Brain microvascular endothelial cell (primary cell): ENCODE results near the gene MACROH2A1.
A peak's percentile ranks its signal among the peaks of the same experiment; 100 is the strongest.

Experiments
- DNase-seq: peaks from one replicate; pipeline ENCODE4 v3.0.0-alpha.2; 2020
- H3K27ac ChIP-seq: fragments of 250-450 bp; sonication (Bioruptor Pico); 2 replicates; pipeline ENCODE4 v1.5.1; 2020; ENCODE audit warnings: mild to moderate bottlenecking, moderate library complexity
- H3K27me3 ChIP-seq: fragments of 250-450 bp; sonication (Bioruptor Pico); replicated peaks from 2 replicates; pipeline ENCODE4 v1.5.1; 2020; ENCODE audit warnings: mild to moderate bottlenecking
- H3K36me3 ChIP-seq: fragments of 250-450 bp; sonication (Bioruptor Pico); replicated peaks from 2 replicates; pipeline ENCODE4 v1.5.1; 2020; ENCODE audit warnings: mild to moderate bottlenecking
- H3K4me3 ChIP-seq: 2 replicates; pipeline ENCODE4 v1.5.1; 2011; ENCODE audit warnings: low read depth, mild to moderate bottlenecking, control low read depth, low read length, moderate library complexity
- CTCF ChIP-seq: IDR thresholded peaks from 2 replicates; pipeline ENCODE4 v1.5.1; 2011; ENCODE audit warnings: low read depth, mild to moderate bottlenecking, moderate library complexity, low read length, control low read depth, inconsistent platforms; ENCODE audit errors: missing control alignments
- in situ Hi-C: cut with HindIII; loops from 2 replicates; pipeline ENCODE4 v1.10.0; 2017; ENCODE audit warnings: low sequenced_read_pairs, low pct_ligation_motif_present

MACROH2A1 gene

GRCh38 chr5:135347392-135347791 lies 51.6 kb downstream of the MACROH2A1 start:
- no peak for TF ChIP-seq CTCF
- in situ Hi-C loops: no loop called here
- peaks cover 41% of the 10 kb centered on the region for H3K36me3 ChIP-seq
- H3K27ac ChIP-seq: no peak overlapping the region
- no peak overlapping the region for H3K4me3 ChIP-seq
- H3K27me3 ChIP-seq: no peaks in the 10 kb centered on the region
- no peak for DNase-seq

GRCh38 chr5:135345956-135346731 lies 52.9 kb downstream of the MACROH2A1 start:
- no peak for DNase-seq
- TF ChIP-seq CTCF: no peak
- in situ Hi-C loops: no loop called here
- H3K36me3 ChIP-seq: peaks cover 53% of the 10 kb centered on the region
- H3K27ac ChIP-seq: no peak overlapping the region
- H3K27me3 ChIP-seq: no peaks in the 10 kb centered on the region
- no peak overlapping the region for H3K4me3 ChIP-seq

- Histone ChIP-seq H3K4me3 (no peak overlapping the region), H3K36me3 (peaks cover 58% of the 10 kb centered on the region)
- in situ Hi-C loops: no loop called here
These were observed 54.7 kb downstream of the MACROH2A1 start for GRCh38 chr5:135344349-135344748.

GRCh38 chr5:135343413-135343812 lies 55.6 kb downstream of the MACROH2A1 start:
- H3K27ac ChIP-seq: no peak overlapping the region
- no peak overlapping the region for H3K4me3 ChIP-seq
- TF ChIP-seq CTCF: no peak
- peaks cover 63% of the 10 kb centered on the region for H3K36me3 ChIP-seq
- in situ Hi-C loops: no loop called here
- no peaks in the 10 kb centered on the region for H3K27me3 ChIP-seq
- DNase-seq: no peak

More at GRCh38 chr5:135344349-135344748, 54.7 kb downstream of the MACROH2A1 start:
- Histone ChIP-seq H3K27me3 (no peaks in the 10 kb centered on the region), H3K27ac (no peak overlapping the region)
- DNase-seq: peak; percentile 22
- no peak for TF ChIP-seq CTCF

GRCh38 chr5:135342551-135342875 lies 56.5 kb downstream of the MACROH2A1 start:
- TF ChIP-seq CTCF: no peak
- Histone ChIP-seq H3K27ac (no peak overlapping the region), H3K4me3 (no peak overlapping the region), H3K27me3 (no peaks in the 10 kb centered on the region), H3K36me3 (peaks cover 70% of the 10 kb centered on the region)
- in situ Hi-C loops: no loop called here
- no peak for DNase-seq
